Activated CD4-positive, alpha-beta T cell treated with anti-CD3 and anti-CD28 coated beads, Interleukin-2, Interleukin-6, amounts not matched to agents 100 ng/mL and 50 ng/mL, durations not matched to agents 16 hours and 8 hours (primary cell): ENCODE results near the gene ARID2.

Source experiments
- DNase-seq: peaks from one replicate; pipeline ENCODE4 v3.0.0-alpha.2; 2020

ARID2 gene

GRCh38 chr12:45944771-45945170, 215.3 kb downstream of the ARID2 start:
- no peak for DNase-seq

- no peak for DNase-seq
Measured at GRCh38 chr12:45946435-45946834, 216.9 kb downstream of the ARID2 start.

GRCh38 chr12:45948546-45948945, 219.0 kb downstream of the ARID2 start:
- DNase-seq: no peak
